Measurements from ENCODE around the gene EVI2B.

- TF ChIP-seq POLR2AphosphoS5 (IDR thresholded peaks at IDR 0.05; ENCODE audit: low read depth) (no peak), CTCF (IDR thresholded peaks at IDR 0.05; ENCODE audit: insufficient read depth, low read length) (no peak)
Measured at GRCh38 chr17:31293581-31293980, 20.3 kb downstream of the EVI2B start.

Measured in HL-60 (cell line).